Inflammatory macrophage treated with lipopolysaccharide for 4 hours (primary cell): ENCODE results near the gene EGFR.

Source experiments
- DNase-seq: peaks from one replicate; pipeline ENCODE4 v3.0.0-alpha.2; 2020

The EGFR gene

DNA sequence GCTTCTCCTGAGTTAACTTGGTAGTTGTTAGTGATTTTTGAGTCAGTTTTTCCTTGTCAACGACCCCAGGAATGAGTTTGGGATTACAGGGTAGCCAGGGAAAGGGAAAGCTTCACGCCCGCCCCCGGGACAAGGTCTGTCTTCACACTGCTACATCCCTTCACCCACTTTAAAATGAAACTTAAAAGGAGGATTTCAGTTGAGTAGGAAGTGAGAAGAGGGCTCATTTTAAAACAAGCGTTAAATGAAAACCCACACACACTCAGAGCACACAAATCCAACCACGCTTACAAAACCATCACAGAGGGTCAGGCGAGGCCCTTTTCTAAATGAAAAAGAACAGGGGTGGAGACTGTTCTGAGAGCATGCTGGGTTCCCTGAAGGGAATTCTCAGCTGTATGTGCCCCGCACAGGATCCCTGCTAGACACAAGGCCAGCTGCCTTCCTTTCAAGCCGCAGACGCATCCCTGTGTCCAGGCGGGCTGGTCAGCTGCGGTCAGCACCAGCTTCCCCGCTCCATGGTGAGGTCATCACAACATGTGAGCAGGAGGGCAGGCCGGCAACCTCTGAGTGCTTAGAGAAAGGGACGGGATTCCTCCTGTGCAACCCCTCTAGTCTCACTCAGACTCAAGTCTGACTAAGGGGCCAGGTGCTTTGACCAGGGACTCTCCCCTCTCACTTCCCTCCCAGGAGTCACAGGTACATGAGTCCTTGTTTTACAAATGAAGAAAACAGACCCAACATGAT lies 111.8 kb downstream of the EGFR start:
- DNase-seq = no peak

DNA sequence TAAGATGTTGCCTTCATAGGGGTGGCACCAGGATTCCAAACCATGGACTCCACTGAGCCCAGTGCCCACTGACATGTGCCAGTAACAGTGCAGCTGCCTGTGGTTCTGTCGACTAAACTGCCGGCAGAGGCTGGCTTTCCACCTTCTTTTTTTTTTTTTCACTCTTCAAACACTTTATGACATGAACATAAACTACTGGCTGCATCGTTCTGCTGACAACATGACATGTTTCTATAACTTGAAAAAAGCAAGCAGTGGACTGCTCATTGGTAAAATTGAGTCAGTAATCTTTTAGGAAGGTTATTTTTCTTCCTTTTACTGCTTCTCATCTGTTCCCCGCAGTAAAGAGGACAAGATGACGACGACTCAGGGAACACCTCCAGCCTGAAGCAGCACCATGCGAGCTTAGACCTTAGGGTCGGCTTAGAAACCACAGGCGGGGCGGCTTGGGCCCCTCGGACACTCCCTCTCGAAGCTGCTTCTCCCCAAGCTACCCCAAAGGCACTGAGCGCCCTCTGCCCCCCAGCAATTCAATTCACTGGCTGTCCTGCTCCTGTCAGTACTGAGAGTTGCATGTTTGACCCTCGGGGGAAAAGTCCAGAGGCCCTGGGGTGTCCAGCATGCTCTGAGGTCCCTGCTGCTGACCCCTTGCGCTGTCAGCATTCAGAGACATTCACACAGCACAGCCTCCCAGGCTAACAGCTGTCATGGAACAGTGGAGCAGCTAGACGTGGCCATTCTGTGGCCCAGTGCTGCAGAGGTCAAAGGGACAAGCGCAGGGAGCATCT lies 112.5 kb downstream of the EGFR start:
- no peak for DNase-seq

DNA sequence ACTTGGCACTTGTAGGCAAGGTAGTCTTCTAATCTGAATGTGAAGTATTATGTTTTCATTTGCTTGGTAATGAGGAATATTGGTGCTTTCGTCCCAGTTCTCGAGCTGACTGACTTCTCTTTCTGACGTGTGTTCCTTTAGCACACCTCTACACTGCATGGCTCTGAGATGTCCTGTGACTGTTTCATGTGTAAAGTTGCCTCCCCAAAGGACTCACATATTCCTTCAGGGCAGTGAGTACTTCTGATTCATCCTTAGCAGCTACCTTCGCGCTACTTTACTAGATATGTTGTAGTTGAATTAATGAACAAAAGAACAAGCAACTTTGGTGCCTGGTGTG lies 113.7 kb downstream of the EGFR start:
- no peak for DNase-seq

DNA sequence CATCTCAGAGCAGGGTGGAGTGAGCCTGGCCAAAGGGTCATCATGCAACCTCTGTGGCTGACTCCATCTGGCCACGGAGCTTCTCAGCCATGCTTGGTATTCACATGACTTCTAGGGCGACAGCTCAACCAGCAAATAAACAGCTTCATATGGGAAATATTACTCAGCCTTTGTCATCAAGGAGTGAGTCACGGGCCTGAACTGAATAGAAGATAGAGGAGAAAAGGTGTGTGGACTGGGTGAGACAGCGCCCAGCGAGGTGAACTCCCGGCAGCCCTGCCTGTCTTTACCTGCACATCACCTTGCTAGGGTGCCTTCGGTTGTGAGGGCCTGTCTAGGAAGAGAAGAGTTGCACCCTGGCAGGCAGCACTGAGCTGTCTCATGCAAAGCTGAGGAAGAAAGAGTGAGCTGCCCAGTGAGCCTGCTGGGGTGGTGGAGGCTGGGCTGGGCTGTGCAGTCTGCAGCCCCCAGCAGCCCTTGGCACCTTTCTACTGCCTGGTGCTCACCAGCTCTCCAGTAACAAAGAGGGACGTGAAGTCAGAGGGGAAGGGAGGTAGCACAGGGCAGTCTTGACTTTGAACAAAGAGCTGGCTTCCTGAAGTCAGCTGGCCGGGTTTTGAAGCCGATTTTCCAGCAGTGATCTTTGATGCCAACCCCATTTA lies 114.2 kb downstream of the EGFR start:
- DNase-seq = no peak

DNA sequence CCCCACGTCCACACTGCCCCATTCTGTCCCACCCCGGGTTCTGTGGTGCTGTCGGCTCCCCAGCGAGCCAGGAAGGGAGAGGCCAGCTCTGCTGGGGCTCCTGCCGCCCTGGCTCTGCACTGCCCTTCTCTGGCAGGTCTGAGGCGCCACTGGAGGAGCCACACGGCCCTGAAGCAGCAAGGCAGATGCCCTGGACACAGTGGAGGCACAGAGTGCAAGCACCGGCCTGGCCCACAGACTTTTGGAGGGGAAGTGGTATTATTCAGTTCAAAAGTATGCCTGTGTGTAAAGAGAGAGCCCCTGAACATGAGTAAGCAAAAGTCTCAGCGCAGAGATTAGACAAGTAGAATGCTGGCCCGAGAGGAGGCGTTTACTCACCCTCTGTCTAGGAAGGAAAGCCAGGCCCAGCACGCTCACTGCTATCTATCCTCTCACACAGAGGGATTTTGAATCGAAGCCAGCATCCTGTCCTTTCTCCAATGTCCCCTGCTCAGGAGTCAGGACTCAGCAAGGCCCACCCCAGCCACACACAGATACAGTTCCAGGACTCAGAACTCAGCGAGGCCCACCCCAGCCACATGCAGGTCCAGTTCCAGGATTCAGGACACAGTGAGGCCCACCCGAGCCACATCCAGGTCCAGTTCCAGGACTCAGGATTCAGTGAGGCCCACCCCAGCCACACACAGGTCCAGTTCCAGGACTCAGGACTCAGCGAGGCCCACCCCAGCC lies 115.0 kb downstream of the EGFR start:
- DNase-seq = no peak

DNA sequence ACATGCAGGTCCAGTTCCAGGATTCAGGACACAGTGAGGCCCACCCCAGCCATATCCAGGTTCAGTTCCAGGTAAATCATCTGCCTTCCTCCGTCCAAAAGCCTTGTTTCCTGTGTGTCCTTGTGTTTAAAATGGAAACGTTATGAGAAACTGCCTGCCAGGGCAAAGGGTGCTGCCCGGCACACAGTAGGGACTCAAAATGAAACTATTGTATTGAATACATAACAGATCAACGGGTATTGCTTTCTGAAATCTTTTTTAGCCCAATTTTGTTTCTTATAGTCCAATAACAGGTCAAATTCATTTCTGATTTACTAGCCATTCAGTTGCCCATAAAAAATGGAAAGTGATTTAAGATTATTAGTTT lies 115.5 kb downstream of the EGFR start:
- no peak for DNase-seq

DNA sequence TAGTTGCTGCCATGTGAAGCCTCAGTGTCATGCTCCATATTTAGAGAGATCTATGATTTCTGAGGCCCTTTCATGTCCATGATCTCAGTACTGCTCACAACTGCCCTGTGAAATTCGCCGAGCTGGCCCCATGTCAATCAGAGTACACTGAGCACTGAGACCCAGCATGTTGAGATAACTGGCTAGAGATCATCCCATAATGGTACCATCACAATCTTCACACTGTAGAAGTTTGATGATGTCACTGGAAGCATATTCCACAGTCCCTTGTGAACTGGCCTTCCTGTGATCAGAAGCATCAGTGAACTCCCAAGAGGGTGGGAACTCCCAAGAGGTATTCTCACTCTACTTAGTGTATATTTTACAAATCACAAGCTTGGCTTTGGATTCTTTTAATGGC lies 116.0 kb downstream of the EGFR start:
- DNase-seq = no peak

DNA sequence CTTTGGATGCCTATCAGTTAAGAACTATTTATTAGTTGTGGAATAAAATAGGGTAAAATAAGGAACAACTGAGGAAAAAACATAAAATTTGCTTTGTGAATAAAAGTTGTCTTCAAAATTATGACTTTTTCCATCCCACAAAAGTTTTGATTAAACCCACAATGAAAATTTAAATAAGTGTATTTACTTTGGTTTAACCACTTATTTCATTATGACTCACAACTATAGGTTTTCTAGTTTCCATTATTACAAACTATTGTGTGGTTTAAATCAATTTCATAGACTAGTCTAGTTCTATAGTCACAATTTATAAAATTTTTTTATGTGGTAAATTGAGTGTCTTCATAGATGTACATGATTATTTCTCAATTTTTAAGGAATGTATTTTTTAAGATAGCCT lies 116.6 kb downstream of the EGFR start:
- no peak for DNase-seq

DNA sequence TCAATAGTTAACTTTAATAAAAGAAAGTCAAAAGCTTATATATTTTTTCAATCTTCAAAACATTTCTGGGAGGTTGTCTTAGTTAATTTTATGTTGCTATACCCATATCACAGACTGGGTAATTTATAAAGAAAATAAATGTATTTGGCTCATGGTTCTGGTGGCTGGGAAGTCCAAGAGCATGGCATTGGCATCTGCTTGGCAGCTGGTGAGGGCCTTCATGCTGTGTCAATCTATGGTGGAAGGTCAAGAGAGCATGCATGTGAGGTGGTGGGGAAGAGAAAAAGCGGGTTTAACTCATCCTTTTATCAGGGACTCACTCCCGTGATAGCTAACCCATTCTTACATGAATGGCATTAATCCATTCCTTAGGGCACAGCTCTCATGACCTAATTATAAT lies 119.8 kb downstream of the EGFR start:
- no peak for DNase-seq

DNA sequence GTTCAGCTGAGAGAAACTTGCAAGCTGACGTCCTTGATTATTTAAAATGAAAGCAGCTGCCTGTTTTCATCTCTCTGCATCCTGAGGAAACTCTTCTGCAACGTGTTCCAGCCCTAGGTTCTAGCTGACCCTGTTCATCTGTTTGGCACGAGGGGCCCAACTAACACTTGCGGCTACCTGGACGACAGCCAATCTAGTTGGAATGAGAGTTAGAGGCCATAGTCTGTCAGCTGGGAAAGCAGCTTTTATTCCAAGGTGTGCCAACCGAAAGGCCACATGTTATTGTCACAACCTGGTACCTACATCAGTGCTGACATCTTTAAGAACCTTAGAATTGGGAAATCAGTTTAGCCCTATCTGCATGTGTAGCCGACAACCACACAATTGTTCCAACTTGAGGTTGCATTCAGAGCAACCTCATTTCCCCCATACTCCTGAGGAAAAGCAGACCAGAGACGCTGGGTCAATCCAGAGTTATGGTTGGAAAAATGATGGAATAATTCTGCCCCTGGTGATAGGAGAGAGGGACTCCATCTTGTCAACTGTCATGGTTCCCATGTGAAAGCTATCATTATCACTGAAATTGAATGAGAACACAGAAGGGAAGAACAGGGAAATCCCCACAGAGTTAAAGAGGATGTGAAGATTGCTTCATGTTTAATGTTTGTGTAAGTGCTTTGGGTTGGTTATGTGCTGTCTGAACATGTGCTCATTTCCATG lies 121.6 kb downstream of the EGFR start:
- peak; percentile 42 for DNase-seq

DNA sequence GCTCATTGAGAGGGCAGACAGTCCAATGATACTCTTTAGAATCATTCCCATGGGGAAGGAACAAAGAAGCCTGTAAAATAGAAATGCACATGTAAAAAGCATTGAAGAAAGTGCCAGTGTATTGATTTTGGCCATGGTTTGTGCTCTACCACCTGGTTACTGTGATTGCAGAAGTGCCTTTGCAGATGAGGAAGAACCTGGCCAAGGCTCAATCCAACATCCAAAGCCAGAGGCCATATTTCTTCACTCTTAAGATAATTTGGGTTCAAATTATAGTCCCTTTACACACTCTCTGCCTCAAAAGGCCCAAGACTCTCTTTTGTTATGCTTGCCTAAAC lies 122.1 kb downstream of the EGFR start:
- DNase-seq = no peak

DNA sequence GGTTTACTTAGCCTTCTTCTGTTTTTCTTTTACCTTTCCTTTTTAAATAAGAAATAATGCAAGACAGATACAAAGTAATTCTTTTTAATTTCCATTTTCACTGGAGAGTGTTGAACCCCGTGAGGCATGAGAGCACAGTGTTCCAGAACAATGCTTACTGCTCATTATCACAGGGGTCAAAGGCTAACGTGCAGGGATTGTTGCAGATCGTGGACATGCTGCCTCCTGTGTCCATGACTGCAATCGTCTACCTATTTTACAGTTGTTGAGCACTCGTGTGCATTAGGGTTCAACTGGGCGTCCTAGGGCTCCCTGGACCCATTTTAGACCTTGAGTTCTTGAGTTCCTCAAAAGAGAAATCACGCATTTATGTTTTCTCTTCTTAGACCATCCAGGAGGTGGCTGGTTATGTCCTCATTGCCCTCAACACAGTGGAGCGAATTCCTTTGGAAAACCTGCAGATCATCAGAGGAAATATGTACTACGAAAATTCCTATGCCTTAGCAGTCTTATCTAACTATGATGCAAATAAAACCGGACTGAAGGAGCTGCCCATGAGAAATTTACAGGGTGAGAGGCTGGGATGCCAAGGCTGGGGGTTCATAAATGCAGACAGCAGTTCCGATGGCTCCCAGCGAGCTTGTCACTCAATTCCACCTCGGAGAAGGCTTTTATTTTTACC lies 124.2 kb downstream of the EGFR start:
- no peak for DNase-seq

DNA sequence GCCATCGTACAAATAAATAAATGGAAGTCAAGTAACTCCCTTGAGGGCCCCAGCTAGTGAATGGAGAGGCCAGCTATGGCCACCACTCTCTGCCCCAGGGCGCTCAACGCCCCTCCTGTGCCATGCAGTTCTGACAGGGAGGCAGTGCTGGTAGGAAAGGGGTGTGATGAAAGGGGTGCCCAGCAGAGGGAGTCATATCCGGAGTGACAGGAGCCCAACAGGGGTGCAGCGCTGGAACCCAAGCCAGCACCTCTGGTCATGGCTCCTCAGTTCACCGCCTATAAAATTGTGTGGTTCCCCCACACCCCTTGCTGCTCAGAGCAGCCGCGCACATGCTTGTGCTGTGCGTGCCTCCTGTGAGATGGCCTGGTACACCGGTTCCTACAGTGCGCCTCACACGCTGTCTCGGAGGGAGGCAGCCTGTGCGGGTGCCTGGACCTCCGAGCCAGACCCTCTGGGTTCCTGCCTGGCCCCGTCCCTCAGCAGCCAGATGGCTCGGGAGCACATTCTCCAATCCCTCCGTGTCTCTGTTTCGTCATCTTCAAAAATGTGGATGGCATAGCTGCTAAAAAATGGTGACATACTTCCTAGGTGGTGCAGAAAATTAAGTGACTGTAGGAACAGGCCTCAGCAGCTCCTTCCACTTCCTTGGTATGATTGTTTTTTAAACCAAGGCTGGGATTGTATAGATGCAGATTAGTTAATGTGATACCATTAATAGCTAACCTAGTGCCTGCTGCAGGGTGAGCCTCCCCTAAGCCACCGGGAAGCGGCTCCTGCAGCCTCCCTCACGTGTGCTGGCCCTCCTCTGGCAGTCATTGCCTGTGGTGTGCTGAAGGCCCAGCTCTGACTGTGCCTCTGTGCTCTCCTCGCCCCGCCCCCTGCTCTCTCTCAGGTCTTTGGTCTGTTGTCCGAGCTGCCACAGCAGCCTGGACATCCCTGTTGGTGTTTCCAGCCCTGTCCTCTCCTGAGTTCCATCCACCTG lies 125.8 kb downstream of the EGFR start:
- no peak for DNase-seq

DNA sequence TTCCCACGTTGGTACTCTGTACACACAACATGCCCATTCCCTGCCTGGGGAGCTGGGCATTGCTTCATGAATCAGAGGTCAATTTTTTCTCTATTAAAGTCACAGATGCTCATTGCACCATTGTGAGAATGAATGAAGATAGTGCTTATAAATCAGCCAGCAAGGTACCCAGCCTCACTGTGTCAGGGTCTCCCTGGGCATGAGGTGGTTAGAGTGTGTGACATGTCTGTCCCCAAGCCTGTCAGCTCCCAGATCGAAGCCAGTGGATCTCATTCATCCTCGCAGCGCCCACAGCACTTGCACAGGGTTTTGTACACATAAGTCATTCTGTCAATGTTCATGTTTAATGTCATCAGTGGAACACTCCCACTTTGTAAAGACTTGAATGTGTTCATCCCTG lies 126.8 kb downstream of the EGFR start:
- no peak for DNase-seq

DNA sequence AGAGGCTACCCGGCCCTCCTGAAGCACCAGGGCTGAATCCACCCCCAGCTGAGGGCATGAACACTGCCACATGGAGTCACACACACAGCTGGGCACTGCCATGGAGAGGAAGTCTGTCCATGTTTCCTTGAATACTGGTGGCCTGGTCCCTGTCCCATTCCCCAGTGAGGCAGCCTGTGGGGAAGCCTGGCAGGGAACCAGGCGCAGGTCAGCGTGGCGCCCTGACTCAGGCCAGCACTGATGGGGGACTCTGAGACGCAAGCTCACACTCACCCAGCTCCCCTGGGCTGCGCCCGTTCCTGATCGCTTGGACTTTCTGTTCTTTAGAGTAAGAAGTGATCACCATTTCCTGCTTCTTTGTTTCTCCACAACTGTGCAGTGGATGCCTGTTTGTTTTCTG lies 128.3 kb downstream of the EGFR start:
- DNase-seq = no peak

DNA sequence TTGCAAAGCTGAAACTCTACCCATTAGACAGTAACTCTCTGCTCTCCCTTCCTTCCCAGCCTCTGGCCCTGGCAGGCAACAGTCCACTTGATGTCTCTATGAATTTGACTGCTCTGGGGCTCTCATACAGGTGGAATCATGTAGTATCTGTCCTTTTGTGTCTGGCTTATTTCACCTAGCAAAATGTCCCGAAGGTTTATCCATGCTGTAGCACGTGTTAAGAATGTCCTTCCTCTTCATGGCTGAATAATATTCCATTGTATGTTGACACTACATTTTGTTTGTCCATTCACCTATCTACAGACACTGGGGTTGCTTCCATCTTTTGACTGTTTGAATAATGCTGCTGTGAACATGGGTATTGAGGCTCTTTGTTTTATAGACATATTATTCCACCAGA lies 128.9 kb downstream of the EGFR start:
- no peak for DNase-seq

DNA sequence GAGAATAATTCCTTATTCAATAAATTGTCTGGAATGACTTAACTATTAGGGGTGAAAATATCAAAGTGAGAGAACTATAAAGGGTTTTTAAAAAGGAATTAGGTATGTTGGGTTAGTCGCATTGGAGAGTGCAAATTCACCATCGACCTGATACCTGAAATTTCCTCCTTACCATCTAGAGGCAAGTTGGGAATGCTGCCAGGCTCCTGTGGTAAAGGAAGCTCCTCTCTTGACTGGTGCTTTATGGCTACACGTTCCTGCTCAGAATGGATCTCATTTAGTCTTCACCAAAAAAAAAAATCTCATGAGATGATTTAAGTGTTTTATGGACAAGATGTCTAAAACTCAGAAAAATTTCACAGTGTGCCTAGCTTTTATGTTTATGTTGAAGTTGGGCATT lies 129.8 kb downstream of the EGFR start:
- no peak for DNase-seq

DNA sequence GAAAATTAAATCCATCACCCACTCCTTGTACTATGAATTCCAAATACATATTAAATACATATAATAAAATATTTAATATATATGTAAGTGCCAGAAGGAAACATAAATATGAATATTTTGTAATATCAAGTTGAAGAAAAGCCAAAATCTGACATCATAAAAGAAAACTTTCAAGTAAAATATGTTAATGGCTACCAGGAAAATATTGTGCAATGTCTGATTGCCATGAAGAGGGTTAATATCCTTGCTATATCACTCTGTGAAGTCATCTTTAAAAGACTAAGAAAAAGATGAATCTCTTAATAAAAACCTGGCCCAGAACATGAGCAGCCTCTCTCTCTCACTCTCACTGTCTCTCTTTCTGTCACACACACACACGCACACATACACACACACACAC lies 130.2 kb downstream of the EGFR start:
- no peak for DNase-seq

DNA sequence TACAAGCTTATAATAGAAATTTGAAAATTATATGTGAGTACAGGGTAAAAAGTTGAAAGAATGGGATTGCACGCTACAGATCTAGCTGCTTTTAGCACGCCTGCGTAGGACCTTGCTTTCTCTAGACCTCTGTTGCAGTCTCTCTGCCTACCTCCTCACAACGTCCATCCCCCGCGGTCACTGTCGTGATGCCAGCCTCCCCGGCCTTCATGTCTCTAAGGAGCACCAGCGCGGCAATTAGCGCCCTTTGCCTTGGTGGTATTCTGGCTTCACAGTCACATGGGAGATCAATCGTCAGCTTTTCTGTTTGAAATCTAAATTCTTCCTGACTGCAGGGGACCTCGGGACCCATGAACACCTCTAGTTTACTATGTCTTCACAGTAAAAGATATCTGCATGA lies 131.3 kb downstream of the EGFR start:
- no peak for DNase-seq

DNA sequence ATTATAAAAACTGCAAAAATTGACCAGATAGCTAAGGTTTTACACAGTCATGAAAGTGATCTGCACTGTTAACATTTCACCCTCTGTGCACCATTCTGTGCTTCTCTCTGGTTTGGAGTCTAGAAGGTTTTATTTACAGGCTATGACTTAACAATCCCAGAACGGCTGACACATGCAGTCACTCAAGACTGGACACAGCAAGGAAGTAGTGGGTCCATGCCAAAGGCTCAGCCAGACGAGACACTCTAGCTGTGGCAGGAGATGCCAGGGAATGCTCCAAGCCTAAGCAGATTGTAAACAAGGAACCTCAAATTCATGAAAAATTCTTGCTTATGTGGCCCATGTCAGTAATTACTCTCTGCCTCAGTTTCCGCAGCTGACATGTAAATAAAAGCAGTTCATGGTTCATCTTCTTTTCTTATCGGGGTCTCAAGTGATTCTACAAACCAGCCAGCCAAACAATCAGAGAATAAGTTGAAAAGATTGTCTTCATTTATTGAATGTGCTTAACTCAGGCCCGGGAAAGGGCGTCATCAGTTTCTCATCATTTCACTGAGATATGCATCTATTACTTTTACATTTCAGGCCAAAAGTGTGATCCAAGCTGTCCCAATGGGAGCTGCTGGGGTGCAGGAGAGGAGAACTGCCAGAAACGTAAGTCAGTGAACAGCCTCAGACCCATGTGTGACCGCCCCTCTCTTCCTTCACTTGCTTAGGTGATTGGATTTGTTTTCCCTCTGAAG lies 132.1 kb downstream of the EGFR start:
- DNase-seq = no peak
